ENCODE data around the gene CFTR.

- TF ChIP-seq CTCF (conservative IDR thresholded peaks at IDR 0.05; ENCODE audit: low read depth, low read length) (no peak), EZH2 (IDR thresholded peaks at IDR 0.05; ENCODE audit: borderline replicate concordance, low read depth, low read length, poor library complexity, severe bottlenecking) (no peak)
Measured at GRCh38 chr7:117688126-117688525, 208.3 kb downstream of the CFTR start.

Data from A673 (cell line).